HFFc6 (cell line): Measurements from ENCODE around the gene S100Z. TPM values are rescaled to one million over a fixed set of nuclear protein-coding genes. Genes with fewer than 3 reads are reported as not detected.
"Not testable (repeated sequence)": the region's sequence is repeated elsewhere in the genome, so short reads cannot be mapped to it uniquely, and the experiment has no call there.

ENCODE experiments used
- DNase-seq: peaks from one replicate; pipeline ENCODE4 v3.0.0-alpha.2; 2018
- H3K27ac Mint-ChIP-seq: 2 replicates; pipeline ENCODE4 v1.8.0; 2020; ENCODE audit warnings: mild to moderate bottlenecking, mixed read lengths
- H3K27me3 Mint-ChIP-seq: 2 replicates; pipeline ENCODE4 v1.8.0; 2021; ENCODE audit warnings: mild to moderate bottlenecking, moderate library complexity, mixed read lengths; ENCODE audit not compliant: insufficient read depth
- H3K36me3 Mint-ChIP-seq: 2 replicates; pipeline ENCODE4 v1.8.0; 2021; ENCODE audit warnings: low read depth, mixed read lengths
- H3K4me1 Mint-ChIP-seq: 2 replicates; pipeline ENCODE4 v1.8.0; 2020; ENCODE audit warnings: low read depth, mixed read lengths
- H3K4me3 Mint-ChIP-seq: 2 replicates; pipeline ENCODE4 v1.8.0; 2020; ENCODE audit warnings: mild to moderate bottlenecking, moderate library complexity, mixed read lengths
- H3K9me3 Mint-ChIP-seq: 2 replicates; pipeline ENCODE4 v1.8.0; 2020; ENCODE audit warnings: mild to moderate bottlenecking, mixed read lengths
- CTCF ChIP-seq: fragments of 200-600 bp; sonication (generic); IDR thresholded peaks from 2 replicates; pipeline ENCODE4 v1.5.0; 2021; ENCODE audit warnings: antibody characterized with exemption, mild to moderate bottlenecking
- total RNA-seq, 6 experiments: library from RNA; stranded (reverse); fragmentation: NEBNext Ultra II Directional; extraction: Animal tissue kit (Norgen Biotek cat#: 25700); gene quantifications; 2 replicates in 1 of 6; 3 replicates in 5 of 6; pipeline ENCODE4 v1.2.3, GENCODE V29; 2021

The S100Z gene
- total RNA-seq, 6 experiments from 2014 or later, result not detected

GRCh38 chr5:76855961-76856360, 6.1 kb downstream of the S100Z start:
- Mint-ChIP-seq H3K9me3 (no peaks in the 10 kb centered on the region), H3K4me3 (no peak overlapping the region), H3K4me1 (no peaks in the 10 kb centered on the region), H3K27me3 (peaks cover 5% of the 10 kb centered on the region), H3K36me3 (no peaks in the 10 kb centered on the region), H3K27ac (no peak overlapping the region)
- no peak for DNase-seq
- TF ChIP-seq CTCF, result no peak

- H3K27ac Mint-ChIP-seq, H3K27me3 Mint-ChIP-seq, H3K9me3 Mint-ChIP-seq, H3K36me3 Mint-ChIP-seq, H3K4me1 Mint-ChIP-seq, H3K4me3 Mint-ChIP-seq, DNase-seq: not testable (repeated sequence)
Measured at GRCh38 chr5:76856800-76857199, 7.0 kb downstream of the S100Z start.

GRCh38 chr5:76859591-76860247, 9.9 kb downstream of the S100Z start:
- Mint-ChIP-seq H3K9me3 (no peaks in the 10 kb centered on the region), H3K27me3 (peaks cover 5% of the 10 kb centered on the region), H3K27ac (no peak overlapping the region), H3K4me3 (no peak overlapping the region), H3K36me3 (no peaks in the 10 kb centered on the region), H3K4me1 (peaks cover 7% of the 10 kb centered on the region)
- DNase-seq, result no peak
- TF ChIP-seq CTCF, result no peak

- no peaks in the 10 kb centered on the region for H3K9me3 Mint-ChIP-seq
- H3K27ac Mint-ChIP-seq, result no peak overlapping the region
- no peak for DNase-seq
- H3K4me3 Mint-ChIP-seq, result no peak overlapping the region
- peaks cover 5% of the 10 kb centered on the region for H3K27me3 Mint-ChIP-seq
- H3K36me3 Mint-ChIP-seq, result no peaks in the 10 kb centered on the region
- TF ChIP-seq CTCF, result no peak
- H3K4me1 Mint-ChIP-seq, result peaks cover 7% of the 10 kb centered on the region
Measured at GRCh38 chr5:76861612-76862011, 11.8 kb downstream of the S100Z start.

GRCh38 chr5:76863001-76863400, 13.2 kb downstream of the S100Z start:
- Mint-ChIP-seq H3K4me3 (no peak overlapping the region), H3K27ac (no peak overlapping the region), H3K4me1 (peaks cover 14% of the 10 kb centered on the region), H3K9me3 (no peaks in the 10 kb centered on the region), H3K27me3 (peaks cover 5% of the 10 kb centered on the region), H3K36me3 (no peaks in the 10 kb centered on the region)
- no peak for TF ChIP-seq CTCF
- no peak for DNase-seq

- Mint-ChIP-seq H3K4me3 (no peak overlapping the region), H3K9me3 (no peaks in the 10 kb centered on the region), H3K4me1 (peaks cover 34% of the 10 kb centered on the region), H3K27me3 (peaks cover 3% of the 10 kb centered on the region), H3K27ac (no peak overlapping the region), H3K36me3 (no peaks in the 10 kb centered on the region)
- no peak for TF ChIP-seq CTCF
- no peak for DNase-seq
Measured at GRCh38 chr5:76866503-76866902, 16.7 kb downstream of the S100Z start.
